GM19043 (cell line): ENCODE results near the gene RAPGEF6.
A peak's percentile ranks its signal among the peaks of the same experiment; 100 is the strongest.
"Not testable (repeated sequence)": the region's sequence is repeated elsewhere in the genome, so short reads cannot be mapped to it uniquely, and the experiment has no call there.

Source experiments
- ATAC-seq: cut with Tn5 transposase; IDR thresholded peaks from one replicate; pipeline ENCODE4 v1.9.1; 2021; ENCODE audit warnings: low read depth; ENCODE audit not compliant: unreplicated experiment

The RAPGEF6 gene

DNA sequence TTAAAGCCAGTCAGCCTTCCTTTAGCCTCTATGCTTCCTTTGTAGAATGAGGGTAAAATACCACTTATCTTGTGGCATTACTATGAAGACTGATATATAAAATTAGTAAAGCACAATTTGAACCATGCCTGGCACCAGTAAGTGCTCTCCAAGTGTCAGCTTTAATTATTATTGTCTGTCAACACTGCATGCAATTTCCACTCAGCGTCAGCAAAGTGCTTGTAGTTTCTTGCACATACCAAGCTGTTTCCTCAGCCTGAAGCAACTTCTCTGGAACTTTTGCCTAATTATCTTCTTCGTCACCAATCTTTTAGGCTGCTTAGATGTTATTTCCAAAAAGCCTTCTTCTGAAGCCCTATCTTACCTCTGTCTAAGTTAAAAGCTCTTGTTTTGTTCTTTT is 193.8 kb downstream of the RAPGEF6 start:
- ATAC-seq, result no peak

DNA sequence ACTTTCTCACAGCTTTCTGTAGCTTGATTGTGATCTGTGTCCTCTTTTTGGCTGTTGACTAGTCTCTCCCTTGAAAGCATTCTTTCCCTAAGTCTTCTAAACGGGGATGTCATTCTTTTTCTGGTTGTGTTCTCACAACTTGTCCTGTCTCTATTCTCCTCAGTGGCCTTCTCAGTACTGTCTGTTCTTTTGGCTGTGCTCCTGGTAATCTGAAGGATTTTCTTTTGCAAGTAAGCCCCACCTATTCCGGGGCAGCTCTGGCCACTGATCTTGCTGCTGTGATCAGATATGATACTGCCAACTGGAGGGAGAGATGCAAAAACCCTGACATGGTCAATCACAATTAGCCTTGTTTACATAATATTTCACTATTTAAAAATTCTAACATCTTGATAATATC is 198.9 kb downstream of the RAPGEF6 start:
- no peak for ATAC-seq

DNA sequence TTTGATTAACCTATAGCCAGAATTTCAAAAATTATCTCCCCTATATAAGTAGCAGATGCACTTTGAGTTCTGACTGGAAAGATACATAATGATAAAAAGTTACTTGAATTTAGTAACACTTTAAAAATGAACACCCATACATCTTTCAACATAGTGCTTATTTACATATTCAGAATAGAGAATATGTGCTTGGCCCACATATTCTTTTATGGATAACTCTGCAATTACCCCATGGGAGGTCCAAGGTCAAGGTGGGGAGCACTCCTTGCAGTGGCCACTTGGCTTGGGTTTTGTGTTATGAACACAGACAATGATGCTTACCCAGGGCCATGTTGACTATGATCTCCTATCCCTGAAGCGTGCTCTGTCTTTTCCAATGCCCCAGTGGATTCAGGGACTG is 201.9 kb downstream of the RAPGEF6 start:
- no peak for ATAC-seq

DNA sequence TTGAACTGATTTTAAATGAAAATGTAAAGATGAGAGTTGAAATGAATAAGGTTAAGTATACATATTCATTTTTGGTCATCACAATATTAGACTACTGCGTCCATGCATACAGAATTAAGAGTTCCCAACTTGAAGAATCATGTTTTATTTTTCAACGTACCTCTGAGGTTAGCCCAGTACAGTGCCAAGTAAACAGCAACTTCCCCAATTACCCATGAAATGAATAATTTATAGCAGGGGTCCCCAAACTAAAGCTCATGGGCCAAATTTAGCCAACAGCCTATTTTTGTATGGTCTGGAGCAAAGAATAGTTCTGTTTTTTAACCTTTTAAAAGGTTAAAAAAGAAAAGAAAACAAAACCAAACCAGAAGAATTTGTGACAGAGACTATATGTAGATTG is 203.2 kb downstream of the RAPGEF6 start:
- ATAC-seq, result no peak

DNA sequence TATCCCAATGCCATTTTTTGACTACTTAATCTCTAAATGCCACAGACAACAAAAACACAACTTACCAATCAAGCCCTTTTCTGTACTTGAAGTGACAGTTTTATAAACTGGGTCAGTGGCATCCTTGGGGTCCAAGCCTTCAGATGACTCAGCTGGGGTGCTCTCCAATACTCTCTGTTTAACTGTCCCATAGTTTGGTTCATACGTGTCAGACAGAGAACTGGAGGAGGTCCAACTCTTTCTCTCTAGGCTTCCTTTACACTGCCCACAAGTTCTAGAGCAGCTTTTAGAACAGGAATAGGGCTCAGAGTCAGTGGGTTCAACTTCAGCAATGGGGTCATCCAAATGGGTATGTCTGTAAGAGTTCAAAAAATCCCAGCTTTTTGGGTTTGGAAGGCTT is 204.2 kb downstream of the RAPGEF6 start:
- ATAC-seq, result no peak

DNA sequence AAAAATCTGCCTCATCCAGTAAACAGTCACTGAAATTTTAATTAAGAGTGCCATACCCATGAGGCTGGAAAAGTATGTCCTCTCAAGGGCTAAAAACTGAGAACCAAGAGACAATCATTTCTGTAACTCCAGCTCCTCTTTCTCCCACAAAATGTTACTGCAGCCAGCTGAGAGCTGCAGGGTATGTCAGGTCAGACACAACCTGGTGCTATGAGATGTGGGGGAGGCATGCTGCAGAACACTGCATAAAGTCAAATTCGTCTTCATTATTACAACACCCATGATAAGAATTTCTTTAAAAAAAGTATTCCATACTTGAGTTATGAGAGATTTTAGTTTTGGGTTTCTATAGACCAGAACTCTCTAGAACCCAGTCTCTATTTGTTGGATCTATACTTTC is 209.0 kb downstream of the RAPGEF6 start:
- ATAC-seq, result no peak

DNA sequence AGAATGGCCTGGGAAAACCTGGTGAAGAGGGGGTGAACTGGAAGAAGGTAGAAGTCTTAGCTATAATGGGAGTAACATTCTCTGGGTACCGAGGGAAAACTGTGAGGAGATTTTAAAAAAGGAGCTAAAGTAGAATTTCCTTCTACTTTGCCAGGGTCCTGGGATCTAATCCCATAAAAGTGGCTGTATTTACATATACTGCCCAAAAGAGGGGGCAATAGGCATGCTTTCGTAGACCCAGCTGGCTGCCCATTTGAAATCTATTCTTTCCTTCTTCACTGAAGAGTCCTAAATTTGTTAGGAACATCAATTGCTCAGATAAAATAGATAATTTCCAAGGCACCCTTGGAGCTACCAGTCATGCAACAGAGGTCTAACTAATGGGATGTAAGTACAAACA is 212.0 kb downstream of the RAPGEF6 start:
- ATAC-seq, result no peak

DNA sequence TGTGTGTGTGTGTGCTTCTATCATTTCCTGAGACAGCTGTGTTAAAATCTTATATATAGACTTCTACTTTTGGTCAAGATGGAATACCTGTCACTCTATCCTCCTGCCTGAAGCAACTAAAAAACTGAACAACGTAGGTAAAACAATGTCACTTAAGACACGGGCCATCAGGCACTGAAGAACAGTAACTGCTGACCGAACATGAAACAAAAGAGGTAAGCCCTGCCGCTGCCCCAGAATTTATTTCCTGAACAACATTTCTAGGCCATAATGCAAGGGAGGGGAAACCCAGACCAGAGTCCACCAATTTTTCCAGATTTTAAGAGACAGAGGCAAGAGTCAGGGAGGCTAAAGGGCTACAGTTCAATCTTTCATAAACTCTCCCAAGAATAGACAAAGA is 215.2 kb downstream of the RAPGEF6 start:
- ATAC-seq, result no peak

DNA sequence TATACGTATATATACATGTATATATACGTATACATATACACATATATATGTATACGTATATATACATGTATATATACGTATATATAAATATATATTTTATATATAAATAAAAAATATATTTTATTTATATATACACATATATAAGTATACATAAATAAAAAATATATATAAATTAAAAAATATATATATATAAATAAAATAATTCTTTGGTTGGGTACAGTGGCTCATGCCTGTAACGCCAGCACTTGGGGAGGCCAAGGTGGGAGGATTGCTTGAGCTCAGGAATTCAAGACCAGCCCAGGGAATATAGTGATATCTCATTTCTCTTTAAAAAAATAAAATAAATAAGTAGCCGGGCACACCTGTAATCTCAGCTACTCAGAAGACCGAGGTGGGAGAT is 216.2 kb downstream of the RAPGEF6 start:
- no peak for ATAC-seq

DNA sequence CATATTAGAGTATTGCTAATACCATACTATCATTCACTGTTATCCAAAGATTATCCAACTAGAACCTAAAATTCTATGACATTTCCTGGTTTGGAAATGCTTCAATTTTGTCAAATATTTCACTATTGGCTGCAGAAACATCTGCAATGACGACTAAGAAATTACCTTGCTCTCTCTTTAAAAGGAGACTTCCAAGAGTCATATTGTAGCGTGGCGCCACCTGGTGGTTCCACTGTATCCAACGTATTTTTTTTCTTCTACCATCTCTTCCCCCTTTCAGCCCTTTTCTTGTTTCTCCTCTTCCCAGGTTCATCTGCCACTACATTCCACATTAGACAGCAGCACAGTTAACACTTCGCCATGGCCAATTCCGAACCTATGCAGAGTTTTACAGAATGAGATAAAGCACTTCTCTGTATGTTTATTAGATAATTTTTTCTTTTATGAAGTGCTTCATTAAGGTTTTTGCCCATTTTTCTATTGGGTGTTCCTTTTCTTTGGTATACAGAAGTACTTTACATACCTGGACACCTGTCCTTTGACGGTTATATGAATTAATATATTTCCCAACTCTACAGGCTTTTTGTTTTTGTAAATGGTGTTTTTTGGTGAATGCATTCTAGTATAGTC is 217.7 kb downstream of the RAPGEF6 start:
- ATAC-seq, result no peak

DNA sequence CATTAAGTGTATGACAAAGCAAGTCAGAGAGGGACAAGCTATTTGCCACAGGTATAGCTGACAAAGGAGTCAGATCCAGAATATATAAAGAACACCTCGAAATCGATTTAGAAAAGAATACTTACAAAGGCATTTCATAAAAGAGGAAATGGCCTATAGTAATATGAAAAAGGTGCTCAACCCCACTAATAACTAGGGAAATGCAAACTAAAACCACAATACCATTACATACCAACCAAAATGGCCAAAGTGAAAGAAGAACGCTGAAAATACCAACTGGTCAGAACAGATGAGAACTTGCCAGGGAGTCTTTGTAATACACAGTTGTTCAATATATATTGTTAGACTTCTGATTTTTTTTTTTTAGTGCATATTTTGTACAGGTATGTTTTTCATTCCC is 218.3 kb downstream of the RAPGEF6 start:
- peak; percentile 55 for ATAC-seq

DNA sequence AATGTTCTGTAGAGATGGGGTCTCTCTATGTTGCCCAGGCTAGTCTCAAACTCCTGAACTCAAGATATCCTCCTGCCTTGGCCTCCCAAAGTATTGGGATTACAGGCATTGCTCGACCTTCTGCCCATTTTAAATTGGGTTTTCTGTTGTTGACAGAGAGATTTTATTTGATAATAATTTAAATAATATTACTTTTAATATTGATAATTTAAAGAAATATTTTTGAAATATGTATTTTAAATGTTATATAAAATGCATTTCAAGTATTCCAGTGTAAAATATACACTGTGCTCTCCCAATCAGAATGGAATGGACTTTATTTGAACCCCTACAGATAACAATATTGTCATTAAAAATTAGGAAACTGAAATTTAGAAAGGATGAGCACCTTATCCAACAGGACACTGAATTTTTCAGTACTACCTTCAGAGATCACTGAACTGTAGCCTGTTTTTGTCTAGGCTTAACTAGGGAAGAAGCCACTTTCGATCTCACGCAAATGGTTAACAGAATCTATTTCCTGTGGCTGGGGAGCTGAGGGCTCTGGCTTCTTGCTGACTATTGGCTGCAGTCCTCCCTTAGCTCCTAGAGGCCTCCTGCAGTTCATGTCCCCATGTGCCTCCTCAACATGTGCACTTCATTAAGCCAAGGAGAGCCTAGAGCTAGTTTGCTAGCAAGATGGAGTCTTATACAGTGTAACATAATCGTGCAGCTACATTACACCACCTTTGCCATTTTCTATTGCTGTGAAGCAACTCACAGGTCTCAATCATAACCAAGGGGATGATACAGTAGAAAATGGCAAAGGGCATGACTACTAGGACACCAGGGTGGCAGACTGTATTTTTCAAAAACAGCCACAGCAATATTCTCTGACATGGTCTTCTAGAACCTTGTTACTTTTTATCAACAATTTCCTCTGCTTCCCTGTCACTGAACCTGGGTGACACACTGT is 221.1 kb downstream of the RAPGEF6 start:
- ATAC-seq, result peak; percentile 87

DNA sequence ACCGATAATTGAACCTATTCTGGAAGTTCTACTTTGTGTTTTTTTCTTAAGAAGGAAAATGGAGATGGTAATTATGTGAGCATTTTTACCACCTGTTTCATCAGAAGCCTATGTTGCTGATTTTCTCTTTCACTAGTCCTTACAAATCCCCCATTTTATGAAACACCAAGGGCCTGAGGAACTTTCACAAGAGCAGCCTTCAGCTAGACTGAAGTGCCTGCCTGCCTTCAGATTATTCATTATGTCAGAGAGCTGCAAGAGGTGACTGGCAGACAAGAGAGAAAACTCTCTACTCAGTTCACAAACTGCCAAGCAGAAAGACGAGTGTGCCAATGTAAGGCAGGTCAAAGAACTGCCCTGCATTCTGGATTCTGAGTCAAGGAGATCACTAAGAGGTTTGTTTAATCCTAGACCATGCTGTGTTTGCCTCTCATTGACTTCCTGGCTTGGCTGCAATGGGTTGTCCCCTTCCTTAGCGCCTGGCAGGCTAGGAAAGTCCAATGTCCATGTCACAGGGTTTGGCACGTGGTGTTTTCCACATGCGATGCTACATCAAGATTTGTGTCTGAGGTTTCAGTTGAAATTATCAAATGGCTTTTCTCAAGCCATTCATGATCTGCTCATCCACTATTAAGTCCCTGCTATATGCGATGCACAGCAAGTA is 227.9 kb downstream of the RAPGEF6 start:
- ATAC-seq, result no peak

DNA sequence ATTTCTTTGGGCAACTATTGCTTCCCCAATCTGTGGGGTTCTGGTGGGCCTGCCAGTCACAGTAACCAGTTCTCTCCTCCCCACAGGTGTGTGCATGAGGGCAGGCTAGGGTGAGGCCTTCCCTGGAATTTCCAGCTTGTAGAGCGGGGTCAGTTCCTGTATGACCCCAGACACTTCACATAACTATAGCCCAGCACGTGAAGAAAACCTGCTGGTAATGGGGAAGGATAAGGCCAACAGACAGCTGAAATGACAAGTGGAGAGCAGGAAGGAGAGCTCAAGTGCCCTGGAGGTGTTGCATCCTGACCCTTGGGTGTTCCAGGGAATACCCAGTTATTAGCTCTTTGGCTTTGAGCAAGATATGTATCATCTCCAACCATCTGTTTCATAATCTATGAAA is 229.0 kb downstream of the RAPGEF6 start:
- ATAC-seq, result no peak

DNA sequence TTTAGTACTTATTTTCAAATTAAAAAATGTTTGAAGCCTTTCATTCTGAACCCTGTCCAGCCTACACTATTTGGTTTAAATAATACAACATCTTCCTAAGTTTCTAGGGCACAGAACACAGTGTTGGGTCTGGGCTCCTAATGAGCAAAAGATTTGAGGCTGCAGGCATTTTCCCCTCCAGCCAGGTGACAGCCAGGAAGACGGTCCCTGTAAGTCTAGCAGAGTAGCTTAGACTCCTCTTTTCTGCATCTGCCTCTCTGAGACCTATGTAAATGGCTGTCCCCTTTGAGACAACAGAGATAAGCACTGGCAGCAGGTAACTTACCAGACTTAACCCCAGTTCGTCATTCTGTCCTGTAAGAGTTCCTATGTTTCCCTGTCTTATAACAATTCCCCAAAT is 229.4 kb downstream of the RAPGEF6 start:
- ATAC-seq, result no peak

DNA sequence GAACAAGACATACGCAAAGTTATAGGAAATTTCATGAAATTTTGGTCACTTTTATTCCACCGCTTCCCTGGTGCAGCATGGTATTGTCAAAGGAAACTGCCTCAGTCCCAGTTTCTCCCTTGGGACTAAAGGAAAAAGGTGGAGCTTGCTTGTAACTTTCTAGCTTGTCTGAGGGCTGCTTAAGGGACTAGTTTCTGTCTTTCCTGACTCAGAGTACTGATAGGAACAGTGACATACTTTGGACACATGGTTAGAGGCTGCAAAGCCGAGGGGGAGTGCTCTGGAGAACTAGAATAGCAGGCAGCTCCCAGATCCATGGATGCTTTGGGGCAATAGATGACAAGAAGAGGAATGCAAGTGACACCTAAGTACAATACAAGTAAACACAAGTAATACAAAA is 234.4 kb downstream of the RAPGEF6 start:
- no peak for ATAC-seq

DNA sequence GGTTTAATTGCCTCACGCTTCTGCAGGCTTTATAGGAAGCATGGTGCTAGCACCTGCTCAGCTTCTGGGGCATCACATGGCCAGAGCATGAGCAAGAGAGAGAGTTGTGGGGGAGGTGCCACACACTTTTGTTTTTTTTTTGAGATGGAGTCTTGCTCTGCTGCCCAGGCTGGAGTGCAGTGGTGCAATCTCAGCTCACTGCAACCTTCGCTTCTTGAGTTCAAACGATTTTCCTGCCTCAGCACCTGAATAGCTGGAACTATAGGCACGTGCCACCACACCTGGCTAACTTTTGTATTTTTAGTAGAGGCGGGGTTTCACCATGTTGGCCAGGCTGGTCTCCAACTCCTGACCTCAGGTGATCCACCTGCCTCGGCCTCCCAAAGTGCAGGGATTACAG is 236.0 kb downstream of the RAPGEF6 start:
- ATAC-seq, result not testable (repeated sequence)

DNA sequence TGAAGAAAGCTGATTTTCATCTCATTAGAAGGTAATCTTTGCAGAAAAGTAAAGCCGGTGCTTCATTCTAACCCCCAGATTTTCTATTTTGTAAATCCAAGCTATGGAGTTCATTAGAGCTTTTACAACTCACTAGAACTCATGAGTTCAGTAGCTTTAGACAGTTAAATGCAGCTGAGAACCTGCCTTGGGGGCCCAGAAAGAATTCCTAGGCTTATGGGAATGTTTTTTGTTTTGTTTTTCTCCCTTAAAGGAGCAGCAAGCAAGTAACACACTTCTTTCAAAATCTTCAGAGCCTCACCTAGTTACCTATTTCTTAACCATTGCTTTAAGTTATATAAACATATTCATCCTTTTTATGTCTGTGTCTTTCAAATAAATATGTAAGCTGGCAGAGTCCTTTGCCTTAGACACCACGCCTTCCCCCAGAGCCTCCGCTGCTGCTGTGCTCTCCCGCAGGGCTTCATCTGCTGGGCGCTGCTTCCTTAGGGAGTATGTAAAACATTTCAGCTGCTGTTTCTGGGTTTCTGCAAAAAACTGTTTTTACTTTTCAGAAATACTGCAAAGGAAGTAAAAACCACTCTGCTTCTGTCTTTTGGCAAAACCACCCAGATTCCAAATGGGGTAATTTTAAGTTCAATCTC is 238.3 kb downstream of the RAPGEF6 start:
- no peak for ATAC-seq

DNA sequence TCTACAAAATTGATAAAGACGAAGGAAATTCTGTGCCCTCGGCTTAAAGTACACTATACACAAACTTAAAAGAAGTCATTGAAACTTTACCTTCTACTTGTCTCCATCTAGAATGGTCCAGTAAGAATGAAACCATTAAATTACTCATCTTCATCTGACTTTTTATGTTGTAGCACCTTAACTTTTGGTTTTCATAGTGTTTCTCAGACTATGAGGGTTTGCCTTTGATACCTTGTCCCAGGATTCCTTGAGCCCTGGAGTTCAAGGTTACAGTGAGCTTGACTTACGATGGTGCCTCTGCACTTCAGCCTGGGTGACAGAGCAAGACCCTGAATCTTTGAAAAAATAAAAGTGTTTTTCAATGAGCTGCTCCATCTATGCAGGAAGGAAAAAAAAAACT is 239.0 kb downstream of the RAPGEF6 start:
- peak; percentile 78 for ATAC-seq

DNA sequence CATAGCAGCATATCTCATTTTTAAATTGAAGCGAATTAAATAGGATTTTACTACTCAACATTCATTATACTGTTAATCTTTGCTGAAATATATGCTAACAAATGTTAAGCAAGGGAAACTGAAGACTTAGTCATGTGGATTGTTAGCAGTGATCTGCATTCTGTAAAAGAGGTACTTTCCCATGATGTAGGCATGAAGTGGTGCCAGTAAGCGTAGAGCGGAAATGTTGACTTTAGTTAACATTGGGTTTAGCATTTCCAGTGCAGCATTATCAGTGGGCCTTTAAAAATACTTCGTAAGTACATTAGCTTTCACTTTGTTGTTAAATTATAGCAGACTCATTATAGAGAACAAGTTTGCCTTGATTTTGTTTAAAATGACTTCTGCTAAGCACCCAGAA is 240.9 kb downstream of the RAPGEF6 start:
- ATAC-seq, result peak; percentile 61

DNA sequence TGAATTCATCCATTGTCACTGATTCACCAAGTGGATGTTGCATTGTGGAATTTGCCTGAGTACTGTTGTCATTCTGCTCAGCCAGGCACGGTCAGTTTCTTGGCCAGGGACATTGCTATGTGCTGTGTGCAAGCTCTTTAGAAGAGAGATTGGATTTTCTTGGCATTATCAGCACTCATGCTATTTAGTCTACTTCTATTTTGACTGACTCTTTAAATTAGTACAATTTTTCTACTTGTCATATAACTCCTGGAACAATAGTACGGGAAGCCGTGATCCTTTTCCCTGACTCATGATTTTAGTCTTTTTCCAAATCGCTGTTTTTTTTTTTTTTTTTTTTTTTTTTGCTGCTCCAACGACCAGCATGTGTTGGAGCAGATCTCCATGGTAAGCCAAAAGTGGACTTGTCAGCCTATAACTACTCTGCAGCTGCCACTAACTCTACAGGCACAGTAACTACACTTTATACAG is 241.5 kb downstream of the RAPGEF6 start:
- ATAC-seq, result no peak
